ENCODE results near the gene SRGAP2C.
"Not testable (repeated sequence)": the region's sequence is repeated elsewhere in the genome, so short reads cannot be mapped to it uniquely, and the experiment has no call there.

The SRGAP2C gene

DNA sequence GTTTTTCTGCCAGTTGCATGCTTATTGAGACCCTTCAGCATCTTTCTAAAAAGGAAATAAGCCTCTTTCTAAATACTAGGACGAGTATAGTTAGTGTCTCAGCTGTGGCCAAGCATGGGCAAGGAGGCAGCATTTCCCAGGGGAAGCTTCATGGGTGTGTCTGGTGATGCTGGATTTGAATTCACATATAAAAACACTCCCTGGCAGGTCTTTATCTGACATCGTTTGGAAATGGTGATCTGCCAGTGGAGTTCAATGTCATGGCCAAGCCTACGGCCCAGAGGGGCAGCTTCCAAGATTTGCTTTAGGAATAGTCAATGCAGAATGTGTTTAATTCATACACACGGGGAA lies 94.7 kb downstream of the SRGAP2C start:
- not testable (repeated sequence) for DNase-seq (ENCODE audit: low spot score)

DNA sequence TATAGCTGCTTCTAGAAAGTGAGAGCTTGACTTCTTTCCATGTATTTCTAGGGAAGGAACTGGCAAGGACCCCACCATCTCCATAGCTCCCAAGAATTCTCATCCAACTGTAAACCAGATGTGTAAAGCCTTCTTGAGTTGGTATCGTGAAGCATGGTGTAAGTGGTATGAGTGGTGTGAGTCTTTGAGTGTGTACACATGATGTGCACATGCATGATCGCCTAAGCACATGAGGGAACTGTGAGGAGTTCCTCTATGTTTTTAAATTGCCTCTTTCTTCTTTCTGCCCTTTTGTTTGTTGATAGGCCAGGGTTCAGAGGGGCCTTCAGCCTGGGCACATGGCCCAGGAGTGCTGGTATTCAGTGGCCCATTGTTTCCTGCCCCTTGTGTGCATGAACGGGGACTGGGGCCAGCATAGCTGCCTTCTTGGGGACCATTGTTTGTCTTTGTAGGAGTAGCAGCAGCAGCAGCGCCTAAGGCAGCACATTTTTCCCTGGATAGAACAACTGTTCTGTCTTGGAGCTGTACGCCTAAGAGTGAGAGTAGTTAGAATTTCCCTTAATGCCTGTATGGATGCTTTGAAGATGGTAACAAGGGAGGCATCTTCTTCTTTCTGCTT lies 96.0 kb downstream of the SRGAP2C start:
- not testable (repeated sequence) for DNase-seq (ENCODE audit: low spot score)

DNA sequence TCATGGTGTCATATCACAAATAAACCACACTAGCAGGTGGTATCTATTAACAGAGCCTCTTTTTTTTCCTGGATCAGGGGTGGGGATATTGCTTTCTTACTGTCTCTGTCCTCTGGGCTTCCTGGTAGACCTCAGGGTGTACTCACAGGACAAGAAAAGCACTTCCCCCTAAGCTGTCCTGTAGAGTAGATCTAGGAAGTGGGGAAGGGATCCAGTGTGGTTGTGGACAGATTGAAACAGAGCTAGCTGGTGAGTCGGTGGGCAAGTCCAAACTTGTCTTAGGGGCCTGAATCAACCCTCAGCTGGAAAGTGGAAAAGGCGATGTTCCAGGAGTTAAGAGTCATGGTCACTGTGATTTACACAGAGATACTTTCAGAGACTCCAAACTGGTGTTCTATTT lies 96.7 kb downstream of the SRGAP2C start:
- not testable (repeated sequence) for DNase-seq (ENCODE audit: low spot score)

DNA sequence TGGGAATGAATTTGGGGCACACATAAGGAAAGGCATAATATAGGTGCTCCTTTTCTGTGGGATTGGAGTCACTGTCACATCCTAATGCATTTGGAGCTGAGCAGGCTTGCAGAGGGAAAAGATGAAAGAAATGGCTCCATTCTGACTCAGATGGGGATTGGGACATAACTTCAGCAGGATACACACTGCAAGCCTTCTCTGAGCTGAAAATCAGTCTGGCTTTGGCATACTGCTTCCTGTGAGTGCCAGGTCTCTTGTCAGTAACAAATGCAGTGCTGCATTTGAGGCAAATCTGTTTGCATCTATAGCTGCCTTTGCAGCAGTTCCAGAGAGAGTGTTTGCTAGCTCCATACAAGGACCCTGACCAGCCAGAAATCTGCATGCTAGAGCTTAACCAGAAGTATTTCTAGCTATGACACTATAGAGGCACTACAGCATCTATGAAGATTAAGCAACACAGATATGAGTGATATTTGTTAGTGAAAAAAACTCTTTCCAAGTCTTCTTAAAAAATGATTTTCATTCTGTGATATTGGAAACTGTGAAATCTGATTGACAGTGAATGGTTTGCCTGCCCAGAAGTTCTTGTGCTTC lies 98.9 kb downstream of the SRGAP2C start:
- not testable (repeated sequence) for DNase-seq (ENCODE audit: low spot score)

DNA sequence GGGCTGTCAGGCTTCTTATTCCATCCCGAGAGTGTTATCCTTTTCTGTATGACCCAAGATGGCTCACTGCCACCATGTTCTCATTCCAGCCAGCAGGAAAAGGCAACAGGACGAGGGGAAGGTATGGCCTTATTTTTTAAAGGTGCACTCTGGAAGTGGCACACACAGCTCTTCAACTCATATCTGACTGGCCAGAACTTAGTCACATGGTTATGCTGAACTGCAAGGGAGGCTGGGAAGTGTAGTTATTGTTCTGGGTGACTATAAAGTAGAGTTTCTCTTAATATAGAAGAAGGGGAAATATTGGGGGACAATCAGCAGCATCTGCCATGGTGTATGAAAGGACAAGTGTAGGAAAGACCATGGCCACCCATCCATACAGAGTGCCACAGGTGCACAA lies 107.8 kb downstream of the SRGAP2C start:
- DNase-seq (ENCODE audit: low spot score) = not testable (repeated sequence)

DNA sequence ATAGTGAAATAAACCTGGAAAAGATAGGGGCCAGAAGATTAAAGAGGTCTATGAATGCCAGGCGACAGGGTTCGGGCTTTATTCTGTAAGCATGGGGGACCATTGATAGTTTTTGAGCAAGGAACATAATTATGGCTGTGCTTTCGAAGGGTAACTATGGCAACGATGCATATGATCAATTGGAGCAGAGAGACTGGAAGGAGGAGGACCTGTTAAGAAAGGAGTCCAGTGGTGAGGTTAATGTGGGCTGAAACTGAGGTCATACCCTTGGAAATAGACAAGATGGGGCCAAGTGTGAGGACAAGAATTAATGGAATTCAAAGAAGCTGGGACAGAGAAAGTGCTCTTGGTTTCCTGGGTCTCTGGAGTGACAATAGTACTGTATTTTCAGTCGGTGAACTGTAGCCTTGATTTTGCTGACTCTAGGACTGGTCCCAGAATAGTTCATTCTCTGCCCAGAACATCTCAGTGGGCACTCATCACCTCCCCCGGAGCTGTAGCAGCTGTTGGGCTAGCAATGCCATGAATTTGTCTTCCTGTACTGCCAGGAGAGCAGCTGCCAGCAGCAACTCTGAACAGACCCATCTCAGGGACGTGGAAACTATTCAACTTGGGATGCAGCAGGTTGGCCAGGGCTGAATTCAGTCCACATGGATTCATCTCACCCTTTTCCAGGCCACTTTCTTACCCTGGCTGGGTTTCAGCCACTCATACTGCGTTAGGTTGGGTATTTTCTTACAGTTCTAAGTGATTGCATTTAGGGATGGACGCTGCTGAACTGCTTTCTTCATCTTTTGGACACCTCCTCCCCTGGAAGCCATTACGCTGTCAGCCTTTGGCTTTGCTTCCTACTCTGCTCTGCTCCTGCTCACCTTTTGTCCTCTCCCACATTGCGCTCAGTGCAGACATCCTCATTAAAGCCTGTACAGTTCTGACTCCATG lies 108.8 kb downstream of the SRGAP2C start:
- not testable (repeated sequence) for DNase-seq (ENCODE audit: low spot score)

DNA sequence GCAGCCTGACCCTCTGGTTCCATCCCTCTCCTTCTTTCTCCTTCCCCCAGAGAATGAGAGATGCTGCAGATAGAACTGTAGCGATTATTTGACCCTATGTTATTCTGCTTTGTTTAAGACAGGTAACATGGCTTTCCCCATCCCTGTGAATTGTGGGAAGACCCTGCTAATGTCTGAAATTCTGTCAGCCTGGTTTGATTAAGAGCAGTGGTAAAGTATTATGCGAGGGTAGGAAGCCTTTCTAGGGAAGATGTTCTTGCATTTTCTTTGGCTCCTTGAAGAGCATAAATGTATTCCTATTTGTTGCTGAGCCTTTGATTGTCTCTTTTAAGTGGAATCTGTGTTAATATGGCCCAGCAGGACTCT lies 109.4 kb downstream of the SRGAP2C start:
- DNase-seq (ENCODE audit: low spot score) = not testable (repeated sequence)

DNA sequence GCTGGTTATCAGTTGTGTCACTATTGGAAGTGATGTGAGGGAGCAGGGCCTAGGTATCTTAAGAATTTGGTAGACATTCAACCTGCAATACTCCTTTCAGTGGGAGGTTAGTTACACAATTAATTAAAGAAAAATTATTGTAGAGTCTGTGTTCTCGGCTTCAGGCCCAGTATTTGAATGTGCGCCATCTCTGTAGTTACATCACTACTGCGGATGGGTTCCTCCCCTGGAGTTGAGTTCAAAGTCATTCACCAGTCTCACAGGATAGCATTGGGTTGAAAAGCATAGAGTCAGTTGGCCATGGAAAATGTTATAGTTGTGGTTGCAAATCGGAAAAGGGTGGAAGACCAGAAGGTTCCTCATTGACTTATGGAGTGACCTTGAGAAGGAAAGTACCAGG lies 111.8 kb downstream of the SRGAP2C start:
- DNase-seq (ENCODE audit: low spot score) = not testable (repeated sequence)

DNA sequence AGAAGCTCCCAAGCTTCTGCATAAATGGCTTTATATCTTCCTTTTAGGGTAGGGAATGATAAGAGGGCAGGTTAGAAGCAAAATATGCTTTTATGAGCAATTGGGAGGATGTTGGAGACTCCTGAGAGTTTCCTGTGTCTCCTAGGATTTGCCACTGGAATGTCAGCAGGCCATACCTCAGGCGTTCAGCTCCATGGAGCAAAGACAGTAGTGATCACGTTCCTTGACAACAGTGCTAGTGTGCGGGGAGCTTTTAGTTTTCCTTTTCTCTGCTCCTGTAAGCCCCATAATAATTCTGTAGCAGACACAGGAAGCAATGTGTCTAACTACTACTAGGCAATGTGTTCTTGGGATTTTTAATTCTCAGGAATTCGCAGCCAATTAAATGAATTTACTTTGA lies 113.8 kb downstream of the SRGAP2C start:
- DNase-seq (ENCODE audit: low spot score) = not testable (repeated sequence)

DNA sequence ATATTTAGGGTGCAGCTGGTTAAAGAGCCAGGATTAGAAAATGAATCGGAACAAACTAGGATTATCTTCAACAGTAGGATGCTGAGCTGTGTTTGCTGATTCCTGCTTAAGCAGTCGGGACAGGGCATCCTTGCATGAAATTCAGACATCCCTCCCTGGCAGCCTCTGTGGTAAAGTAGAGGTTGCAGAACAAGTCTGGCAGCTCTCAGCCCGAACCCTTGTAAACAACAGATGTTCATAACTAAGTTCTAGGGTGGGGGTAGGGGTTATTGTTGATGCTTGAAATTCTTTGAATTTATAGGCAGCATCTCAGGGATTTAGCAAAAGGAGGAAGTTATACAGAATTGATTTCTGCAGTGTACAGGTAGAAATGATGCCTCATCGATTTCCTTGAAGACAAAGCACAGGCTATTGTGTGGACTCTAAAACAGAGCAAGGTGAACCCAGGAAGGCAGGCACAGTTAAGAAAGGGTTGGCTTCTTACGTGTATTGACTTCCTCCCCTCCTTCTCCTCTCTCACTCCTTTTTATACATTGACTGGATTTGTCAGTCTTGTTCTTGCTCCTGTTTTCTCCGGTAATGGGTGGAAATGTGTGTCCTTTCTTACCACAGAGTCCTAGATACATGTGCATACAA lies 114.9 kb downstream of the SRGAP2C start:
- not testable (repeated sequence) for DNase-seq (ENCODE audit: low spot score)

DNA sequence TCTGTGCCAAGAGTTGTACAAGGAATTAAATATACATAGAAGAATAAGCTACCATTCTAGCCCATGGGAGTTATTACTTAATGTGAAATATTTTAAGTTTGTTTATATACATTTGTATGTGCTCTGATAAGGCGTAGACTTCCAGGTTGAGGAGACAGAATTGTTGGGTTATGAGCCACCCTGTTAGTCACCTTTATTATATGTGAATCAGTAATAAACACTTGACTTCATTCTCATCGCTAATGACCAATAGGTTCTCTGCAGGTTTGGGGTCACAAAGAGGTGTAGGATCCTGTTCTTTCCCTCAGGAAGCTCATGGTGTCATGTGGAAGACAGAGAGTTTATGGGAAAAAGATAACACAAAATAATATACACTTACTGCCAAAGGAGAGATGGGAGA lies 117.1 kb downstream of the SRGAP2C start:
- DNase-seq (ENCODE audit: low spot score) = not testable (repeated sequence)

DNA sequence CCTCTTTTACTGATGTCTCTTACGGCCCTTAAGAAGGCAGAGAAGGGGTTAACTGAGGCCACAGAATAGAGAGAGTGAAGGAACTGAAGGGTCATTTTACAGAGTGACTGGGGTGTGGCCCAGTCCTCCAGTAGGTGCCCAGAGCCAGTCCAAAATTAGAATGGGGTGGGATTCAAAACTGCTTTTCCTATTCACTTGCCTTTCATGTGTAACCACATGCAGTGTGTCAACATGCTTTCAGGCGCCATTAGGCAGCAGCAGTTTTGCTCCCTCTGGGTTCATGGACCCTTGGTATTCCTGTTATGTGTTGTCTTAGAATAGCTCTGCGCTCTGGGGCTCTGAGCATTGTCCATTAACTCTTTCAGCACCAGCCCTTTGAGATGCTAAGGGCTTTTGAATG lies 123.0 kb downstream of the SRGAP2C start:
- not testable (repeated sequence) for DNase-seq (ENCODE audit: low spot score)

DNA sequence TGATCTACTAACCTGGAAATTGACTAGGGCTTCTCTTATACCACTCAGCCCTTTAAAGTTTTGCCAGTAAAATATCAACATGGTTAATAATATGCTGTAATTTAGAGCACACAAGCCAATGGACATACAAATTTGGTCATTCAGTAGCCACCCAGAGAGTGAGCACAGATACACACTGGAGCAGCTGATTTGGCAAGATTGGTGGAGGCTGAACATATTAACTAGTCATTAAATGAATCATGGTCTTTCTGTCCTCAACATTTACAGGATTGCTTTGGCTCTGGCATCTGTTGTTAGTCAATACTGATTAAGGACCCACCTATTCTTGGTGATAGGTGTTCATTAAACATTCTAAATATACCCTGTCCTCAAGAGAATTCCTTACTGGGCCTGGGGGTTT lies 130.7 kb downstream of the SRGAP2C start:
- DNase-seq (ENCODE audit: low spot score) = not testable (repeated sequence)

DNA sequence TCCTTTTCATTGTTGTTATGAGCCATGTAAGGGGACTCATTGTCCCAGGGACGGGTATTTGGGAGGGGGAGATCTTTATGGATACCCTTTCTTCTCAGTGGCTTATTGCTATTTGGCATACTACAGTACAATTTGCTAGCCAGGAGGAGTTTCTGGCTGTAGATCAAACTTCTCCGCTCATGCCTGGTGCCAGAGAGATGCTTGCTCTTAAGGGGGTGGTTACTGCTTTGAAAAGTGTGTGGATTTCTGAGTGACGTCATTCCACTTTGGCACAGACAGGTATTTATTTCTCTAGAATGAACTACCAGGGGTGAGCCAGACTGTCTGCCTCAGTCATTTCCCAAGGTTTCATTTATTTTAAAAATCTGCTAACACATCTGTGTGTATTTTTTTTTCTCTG lies 131.3 kb downstream of the SRGAP2C start:
- DNase-seq (ENCODE audit: low spot score) = not testable (repeated sequence)

DNA sequence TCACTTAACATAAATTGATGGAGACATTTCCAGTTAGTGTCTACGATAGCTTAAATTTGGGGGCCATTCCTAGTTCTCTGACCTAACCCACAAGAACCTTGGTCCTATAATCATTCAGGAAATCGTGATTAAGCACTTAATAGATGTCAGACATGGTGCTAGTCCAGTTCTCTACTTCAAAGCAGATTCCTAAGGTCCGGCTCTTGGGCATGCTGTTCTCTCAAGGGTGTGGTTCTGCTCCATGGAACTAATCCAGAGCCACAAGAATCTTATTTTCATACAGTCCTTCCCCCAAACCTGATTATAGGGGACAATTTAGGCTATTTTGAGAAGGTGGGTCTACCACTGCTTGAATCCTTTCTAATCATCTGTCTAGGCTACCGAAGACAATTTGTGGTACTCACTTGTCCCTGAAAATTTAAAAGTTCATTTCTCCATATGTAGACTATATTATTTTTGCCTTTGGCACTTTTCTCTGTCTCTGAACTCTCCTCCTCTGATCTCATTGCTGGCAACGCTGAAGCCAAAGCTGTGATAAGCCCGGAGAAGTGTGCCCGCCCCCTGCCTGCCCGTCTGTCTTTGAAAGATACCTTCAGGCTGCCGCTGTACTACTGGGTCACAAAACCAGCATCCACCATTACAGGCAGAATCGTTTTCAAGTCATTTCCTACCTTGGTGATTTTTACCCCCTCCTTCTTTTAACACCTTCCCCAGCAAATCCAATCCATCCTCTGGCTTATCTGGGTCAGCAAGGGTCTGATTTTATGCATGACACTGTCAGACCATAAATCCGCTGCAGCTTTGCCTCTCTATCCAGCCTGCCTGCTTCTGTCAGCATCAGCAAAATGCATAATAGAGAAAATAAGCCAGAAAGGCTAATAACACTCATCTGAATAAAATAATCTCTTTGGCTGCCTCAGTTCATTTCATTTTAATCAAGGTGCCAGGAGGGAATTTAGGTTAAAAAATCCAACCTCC lies 133.0 kb downstream of the SRGAP2C start:
- not testable (repeated sequence) for DNase-seq (ENCODE audit: low spot score)

DNA sequence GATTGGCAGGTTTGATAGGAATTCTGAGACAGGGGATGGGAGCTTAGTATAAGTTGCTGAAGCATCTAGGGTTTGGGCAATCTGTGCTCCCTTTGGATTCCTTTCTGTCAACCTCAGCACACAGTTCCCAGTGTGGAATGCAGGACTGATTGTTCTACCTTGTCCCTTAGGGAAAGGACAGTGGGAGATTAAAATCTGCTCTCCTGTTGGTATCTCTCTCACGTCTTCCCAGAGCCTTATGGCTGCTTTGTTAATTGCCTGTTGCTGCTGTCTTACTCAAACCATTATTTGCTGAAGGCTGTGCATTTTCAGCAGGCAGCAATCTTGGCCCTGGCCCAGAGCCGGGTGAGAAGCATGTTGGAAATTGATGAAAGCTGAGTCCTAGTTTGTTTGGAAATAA lies 133.9 kb downstream of the SRGAP2C start:
- not testable (repeated sequence) for DNase-seq (ENCODE audit: low spot score)

DNA sequence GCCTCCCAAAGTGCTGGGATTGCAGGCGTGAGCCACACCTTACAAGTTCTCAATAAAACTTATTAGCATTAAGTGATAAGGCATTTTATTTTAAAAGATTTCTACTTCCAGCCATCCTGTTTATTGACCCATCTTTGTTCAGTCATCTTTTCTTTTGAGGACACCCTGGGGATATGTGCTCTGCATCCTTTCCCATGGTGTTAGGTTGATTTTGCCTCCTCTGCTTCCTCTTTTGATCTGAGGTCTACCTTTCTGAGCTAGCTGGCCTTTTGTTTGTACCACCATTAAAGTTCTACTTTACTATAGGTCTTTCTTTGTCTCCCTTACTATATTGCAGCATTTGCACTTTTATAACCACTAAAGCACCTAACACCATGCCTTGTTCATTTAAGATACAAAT lies 136.9 kb downstream of the SRGAP2C start:
- DNase-seq (ENCODE audit: low spot score) = not testable (repeated sequence)

DNA sequence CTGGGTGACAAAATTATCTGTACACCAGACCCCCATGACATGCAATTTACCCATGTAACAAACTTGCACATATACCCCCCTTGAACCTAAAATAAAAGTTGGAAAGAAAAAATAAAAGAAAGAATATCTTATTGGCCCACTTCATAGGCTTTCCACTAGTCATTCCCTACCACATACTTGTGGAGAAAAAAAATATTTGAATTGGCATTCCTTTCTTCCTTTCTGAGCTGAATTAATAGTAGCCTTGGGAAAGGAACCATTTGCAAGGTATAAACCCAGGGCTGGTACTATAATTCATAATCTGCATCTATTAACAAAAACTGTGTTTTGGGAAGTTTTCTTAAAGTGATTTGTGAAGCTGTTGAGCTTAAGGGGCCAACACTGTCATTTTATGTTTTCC lies 140.0 kb downstream of the SRGAP2C start:
- not testable (repeated sequence) for DNase-seq (ENCODE audit: low spot score)

DNA sequence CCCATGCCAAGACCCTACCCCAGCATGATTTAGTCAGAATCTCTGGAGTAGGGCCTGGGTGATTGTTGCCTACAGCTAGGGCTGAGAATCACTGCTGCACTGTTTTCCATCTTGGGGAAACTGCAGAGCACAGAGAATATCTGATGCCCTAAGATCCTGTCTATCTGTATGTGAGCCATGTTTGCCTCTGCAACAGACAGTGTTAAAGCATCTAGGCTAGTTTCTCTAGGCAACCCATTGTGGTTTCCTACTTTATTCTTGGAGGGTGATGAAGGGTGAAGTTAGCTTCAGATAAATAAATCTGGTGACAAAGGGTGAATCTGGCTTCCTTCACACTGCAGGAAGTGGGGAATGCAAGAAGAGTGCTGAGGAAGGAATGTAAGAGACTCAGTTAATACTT lies 147.4 kb downstream of the SRGAP2C start:
- DNase-seq (ENCODE audit: low spot score) = not testable (repeated sequence)

DNA sequence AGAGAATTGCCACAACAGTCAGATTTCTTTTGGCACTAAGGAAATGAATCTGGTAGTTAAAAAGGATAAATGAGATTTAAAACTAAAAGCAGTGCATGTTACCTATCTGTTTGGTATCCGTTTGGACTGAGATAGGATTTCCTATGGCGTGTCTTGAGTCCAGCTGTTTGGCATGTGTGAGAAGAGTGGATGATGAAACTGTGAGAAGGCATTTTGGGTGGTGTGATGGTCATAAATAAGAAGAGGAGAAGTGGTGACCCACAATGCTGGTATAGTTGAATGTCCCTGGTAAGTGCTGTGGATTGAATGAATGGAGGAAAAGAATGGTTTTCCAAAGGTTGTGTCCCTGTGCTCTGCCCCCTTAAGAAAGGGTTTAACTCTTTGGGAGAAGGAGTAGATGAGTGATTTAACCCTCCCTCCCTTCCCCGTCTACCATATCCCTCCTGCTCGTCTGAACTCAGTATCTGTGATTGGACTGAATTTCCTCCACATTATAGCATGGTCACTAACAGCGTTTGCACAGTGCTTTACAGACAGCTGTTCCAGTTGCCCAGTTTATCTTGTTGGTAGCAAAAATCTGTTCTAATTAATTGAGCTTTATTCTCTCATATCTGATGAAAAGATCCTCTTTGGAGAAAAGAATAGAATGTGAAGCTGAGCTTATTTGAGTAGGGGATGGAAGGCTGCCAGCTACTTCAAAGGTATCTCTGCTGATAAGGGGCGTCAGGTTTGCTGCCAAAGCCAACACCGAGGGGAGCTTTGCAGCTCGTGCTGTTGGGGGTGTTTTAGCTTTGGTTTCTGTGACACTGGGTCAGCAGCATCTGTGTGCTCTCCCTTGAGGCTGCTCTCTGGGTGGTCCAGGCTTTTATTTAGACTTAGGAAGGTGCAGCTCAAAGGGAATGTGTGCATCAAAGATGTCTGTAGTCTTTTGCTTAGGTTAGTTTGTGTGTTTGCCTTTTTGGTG lies 148.1 kb downstream of the SRGAP2C start:
- DNase-seq (ENCODE audit: low spot score) = not testable (repeated sequence)

Measured in NAMALWA (cell line).